NCI-H510A treated with DMSO at 0.1 percent for 48 hours (cell line): ENCODE results near the gene CDK17.
"Not testable (repeated sequence)": the region's sequence is repeated elsewhere in the genome, so short reads cannot be mapped to it uniquely, and the experiment has no call there.

Experiments used
- DNase-seq: peaks from one replicate; lab custom pipeline; 2025; lab: John Stamatoyannopoulos, UW

Gene CDK17

GRCh38 chr12:96354326-96354725 lies 45.9 kb downstream of the CDK17 start:
- no peak for DNase-seq

- DNase-seq = no peak
These were observed 47.9 kb downstream of the CDK17 start for GRCh38 chr12:96352161-96352835.

- DNase-seq = no peak
These were observed 49.3 kb downstream of the CDK17 start for GRCh38 chr12:96350982-96351381.

- no peak for DNase-seq
These were observed 53.0 kb downstream of the CDK17 start for GRCh38 chr12:96347130-96347699.

GRCh38 chr12:96346716-96347115 lies 53.5 kb downstream of the CDK17 start:
- DNase-seq = not testable (repeated sequence)

GRCh38 chr12:96344124-96344695 lies 56.0 kb downstream of the CDK17 start:
- no peak for DNase-seq

GRCh38 chr12:96343347-96343954 lies 56.8 kb downstream of the CDK17 start:
- DNase-seq = no peak

- not testable (repeated sequence) for DNase-seq
These were observed 60.6 kb downstream of the CDK17 start for GRCh38 chr12:96339666-96340065.

- no peak for DNase-seq
These were observed 61.3 kb downstream of the CDK17 start for GRCh38 chr12:96338852-96339471.

- DNase-seq = no peak
These were observed 62.3 kb downstream of the CDK17 start for GRCh38 chr12:96337953-96338352.

GRCh38 chr12:96336489-96336888 lies 63.8 kb downstream of the CDK17 start:
- no peak for DNase-seq

- DNase-seq = no peak
These were observed 65.0 kb downstream of the CDK17 start for GRCh38 chr12:96335270-96335669.

GRCh38 chr12:96334502-96334901 lies 65.7 kb downstream of the CDK17 start:
- no peak for DNase-seq

GRCh38 chr12:96329545-96329944 lies 70.7 kb downstream of the CDK17 start:
- DNase-seq = no peak

GRCh38 chr12:96329018-96329417 lies 71.2 kb downstream of the CDK17 start:
- DNase-seq = no peak

GRCh38 chr12:96327889-96328288 lies 72.3 kb downstream of the CDK17 start:
- DNase-seq = no peak

GRCh38 chr12:96327346-96327745 lies 72.9 kb downstream of the CDK17 start:
- no peak for DNase-seq

GRCh38 chr12:96326628-96327227 lies 73.5 kb downstream of the CDK17 start:
- no peak for DNase-seq

GRCh38 chr12:96323906-96324305 lies 76.3 kb downstream of the CDK17 start:
- DNase-seq = no peak

- DNase-seq = no peak
These were observed 77.5 kb downstream of the CDK17 start for GRCh38 chr12:96322720-96323119.

GRCh38 chr12:96321941-96322340 lies 78.3 kb downstream of the CDK17 start:
- DNase-seq = no peak

- not testable (repeated sequence) for DNase-seq
These were observed 82.4 kb downstream of the CDK17 start for GRCh38 chr12:96317801-96318200.
